Measurements from ENCODE around the gene OPRD1.

OPRD1 gene

GRCh38 chr1:28773105-28773504 lies 38.9 kb upstream of the OPRD1 start:
- TF ChIP-seq HOXA7 (CRISPR knock-in tag; IDR thresholded peaks at IDR 0.05; ENCODE audit: borderline replicate concordance) (no peak), ZNF596 (tag by site-specific recombination; IDR thresholded peaks at IDR 0.05) (no peak), SCRT2 (tag by site-specific recombination; IDR thresholded peaks at IDR 0.05) (peak; percentile 91), SCRT1 (tag by site-specific recombination; IDR thresholded peaks at IDR 0.05; ENCODE audit: borderline replicate concordance) (peak; percentile 81; the same call in 1 of the 2 replicates), HOXC10 (CRISPR knock-in tag; IDR thresholded peaks at IDR 0.05) (no peak)
- Histone ChIP-seq H3K36me3 (ENCODE audit: control insufficient read depth in 2 of 2, insufficient read depth in 1 of 2, low read length in 2 of 2) (peaks cover 23 to 76% of the 10 kb centered on the region in 2 experiments), H3K9me3 (ENCODE audit: control insufficient read depth, insufficient read depth, low read depth, low read length) (no peaks in the 10 kb centered on the region), H3K27ac (ENCODE audit: extremely low read depth, low read depth, low read length) (no peak overlapping the region), H3K4me1 (ENCODE audit: control insufficient read depth, insufficient read depth, low read length) (no peaks in the 10 kb centered on the region), H3K4me3 (ENCODE audit: low read depth, low read length) (no peak overlapping the region)
- ChIA-PET CTCF (interaction anchor here (0.8 to 1.5 kb wide), 2 partner anchors 21 to 428 kb away, joined by 4 to 6 read pairs; no protein-coding TSS in a partner anchor), POLR2A (interaction anchor here (0.6 kb wide), 1 partner anchor 25 kb away, joined by 5 read pairs; no protein-coding TSS in a partner anchor)

- H3K4me3 ChIP-seq (ENCODE audit: low read depth, low read length) = no peak overlapping the region
- CTCF ChIA-PET = interaction anchor here (0.6 to 3.2 kb wide), 6 partner anchors 10 to 258 kb away, joined by 3 to 21 read pairs (median 4); partner anchors contain the start of gene YTHDF2
These were observed 36.6 kb upstream of the OPRD1 start for GRCh38 chr1:28775121-28775942.

GRCh38 chr1:28776341-28776740 lies 35.6 kb upstream of the OPRD1 start:
- peaks cover 4 to 44% of the 10 kb centered on the region in 2 experiments for H3K36me3 ChIP-seq (ENCODE audit: control insufficient read depth in 2 of 2, insufficient read depth in 1 of 2, low read length in 2 of 2)
- POLR2A ChIA-PET = no interaction called here
- CTCF ChIA-PET = interaction anchor here (0.6 to 3.2 kb wide), 4 partner anchors 9 to 450 kb away, joined by 3 to 21 read pairs (median 3); no protein-coding TSS in a partner anchor
- TF ChIP-seq EGR2 (tag by site-specific recombination; IDR thresholded peaks at IDR 0.05; ENCODE audit: low read depth) (no peak), ZNF148 (tag by site-specific recombination; IDR thresholded peaks at IDR 0.05; ENCODE audit: borderline replicate concordance) (no peak), ZNF830 (tag by site-specific recombination; IDR thresholded peaks at IDR 0.05; ENCODE audit: low read depth) (no peak), ZNF76 (tag by site-specific recombination; IDR thresholded peaks at IDR 0.05; ENCODE audit: borderline replicate concordance, low read depth) (no peak), ZNF514 (tag by site-specific recombination; IDR thresholded peaks at IDR 0.05) (no peak), ZNF362 (tag by site-specific recombination; IDR thresholded peaks at IDR 0.05) (no peak), ZNF513 (tag by site-specific recombination; IDR thresholded peaks at IDR 0.05) (no peak), PATZ1 (tag by site-specific recombination; IDR thresholded peaks at IDR 0.05) (no peak), ZNF843 (tag by site-specific recombination; IDR thresholded peaks at IDR 0.05) (no peak), ZNF692 (tag by site-specific recombination; IDR thresholded peaks at IDR 0.05) (no peak)

More at GRCh38 chr1:28775121-28775942, 36.6 kb upstream of the OPRD1 start:
- Histone ChIP-seq H3K27ac (ENCODE audit: extremely low read depth, low read depth, low read length) (no peak overlapping the region), H3K9me3 (ENCODE audit: control insufficient read depth, insufficient read depth, low read depth, low read length) (no peaks in the 10 kb centered on the region), H3K36me3 (ENCODE audit: control insufficient read depth in 2 of 2, insufficient read depth in 1 of 2, low read length in 2 of 2) (peaks cover 14 to 54% of the 10 kb centered on the region in 2 experiments), H3K4me1 (ENCODE audit: control insufficient read depth, insufficient read depth, low read length) (no peaks in the 10 kb centered on the region)
- POLR2A ChIA-PET = interaction anchor here (0.5 to 1.2 kb wide), 4 partner anchors 16 to 360 kb away, joined by 3 to 4 read pairs (median 3); partner anchors contain the start of gene RNU11
- TF ChIP-seq ZSCAN23 (tag by site-specific recombination; IDR thresholded peaks at IDR 0.05) = no peak
- no peak for TF ChIP-seq ZBTB6 (tag by site-specific recombination; IDR thresholded peaks at IDR 0.05)
- TF ChIP-seq YY2 (tag by site-specific recombination; IDR thresholded peaks at IDR 0.05) = no peak
- no peak for TF ChIP-seq MZF1 (tag by site-specific recombination; IDR thresholded peaks at IDR 0.05; ENCODE audit: borderline replicate concordance)

More at GRCh38 chr1:28776341-28776740, 35.6 kb upstream of the OPRD1 start:
- Histone ChIP-seq H3K9me3 (ENCODE audit: control insufficient read depth, insufficient read depth, low read depth, low read length) (no peaks in the 10 kb centered on the region), H3K4me1 (ENCODE audit: control insufficient read depth, insufficient read depth, low read length) (no peaks in the 10 kb centered on the region), H3K27ac (ENCODE audit: extremely low read depth, low read depth, low read length) (no peak overlapping the region), H3K4me3 (ENCODE audit: low read depth, low read length) (no peak overlapping the region)

All from HEK293 (cell line).